Activated CD8-positive, alpha-beta memory T cell treated with anti-CD3 and anti-CD28 coated beads, Interleukin-2, amount 50 U/mL, for 48 hours (primary cell): ENCODE measurements around the gene ANKZF1.
A peak's percentile ranks its signal among the peaks of the same experiment; 100 is the strongest.

Experiments
- DNase-seq: peaks from one replicate; pipeline ENCODE4 v3.0.0-alpha.2; 2020

Gene ANKZF1

DNA sequence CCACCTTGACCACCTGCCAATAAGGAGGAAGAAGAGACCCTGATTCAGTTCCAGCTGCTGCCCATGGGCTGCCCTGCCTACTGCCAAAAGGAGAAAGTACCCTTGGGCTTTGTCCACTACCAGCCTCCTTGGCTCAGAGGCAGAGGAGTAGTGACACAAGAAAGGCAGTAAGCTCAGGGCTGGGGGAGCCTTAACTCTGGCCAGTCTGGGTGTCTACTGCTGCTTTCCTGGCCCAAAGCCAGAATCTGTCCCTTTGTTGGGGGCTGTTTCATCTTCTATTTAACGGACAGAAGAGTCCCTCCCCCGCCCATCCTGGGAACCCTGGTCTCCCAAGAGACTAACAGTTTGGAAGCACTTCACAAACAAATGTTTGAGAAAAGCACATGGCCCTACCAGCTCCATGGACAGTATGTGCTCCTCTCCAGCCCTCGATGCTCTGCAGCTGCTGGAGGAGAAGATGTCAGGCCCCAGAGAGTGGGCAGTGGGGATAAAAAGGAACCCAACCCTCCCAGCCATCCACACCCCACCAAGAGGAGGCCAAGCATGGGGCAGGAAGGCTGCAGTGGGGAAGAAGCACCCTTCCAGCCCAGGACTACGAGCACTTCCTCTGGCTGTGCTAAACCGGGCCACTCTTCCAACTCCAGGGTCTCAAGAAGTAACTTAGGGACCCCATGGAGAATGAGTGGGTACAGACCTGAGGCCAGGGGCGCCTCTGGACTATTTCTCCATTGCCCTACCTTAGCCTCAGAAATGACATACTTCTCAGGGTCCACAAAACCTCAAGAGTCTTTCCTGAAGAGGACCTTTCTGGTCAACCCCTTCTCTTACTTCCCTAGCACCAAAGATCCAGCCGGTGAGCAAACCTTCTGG lies 1.3 kb upstream of the ANKZF1 start:
- DNase-seq, result no peak

DNA sequence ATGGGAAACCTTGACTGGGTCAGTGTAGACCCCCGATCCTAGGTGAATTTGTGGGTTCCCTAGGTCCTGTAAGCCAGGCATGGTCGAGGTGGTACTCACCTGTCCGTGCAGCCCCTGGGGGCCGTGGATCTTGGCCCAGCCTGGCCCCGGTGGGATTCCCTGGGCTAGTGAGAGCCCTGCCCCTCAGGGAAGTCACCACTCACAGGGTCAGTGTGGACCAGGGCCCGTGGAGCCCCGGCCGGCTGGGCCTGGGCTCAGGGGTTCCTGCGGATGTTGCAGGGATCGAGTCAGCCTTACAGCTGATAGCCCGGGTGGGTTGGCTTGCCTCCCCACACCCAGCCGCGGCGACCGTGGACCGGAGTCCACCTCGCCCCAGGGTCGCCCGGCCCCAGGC lies 698 bp upstream of the ANKZF1 start:
- DNase-seq, result no peak

DNA sequence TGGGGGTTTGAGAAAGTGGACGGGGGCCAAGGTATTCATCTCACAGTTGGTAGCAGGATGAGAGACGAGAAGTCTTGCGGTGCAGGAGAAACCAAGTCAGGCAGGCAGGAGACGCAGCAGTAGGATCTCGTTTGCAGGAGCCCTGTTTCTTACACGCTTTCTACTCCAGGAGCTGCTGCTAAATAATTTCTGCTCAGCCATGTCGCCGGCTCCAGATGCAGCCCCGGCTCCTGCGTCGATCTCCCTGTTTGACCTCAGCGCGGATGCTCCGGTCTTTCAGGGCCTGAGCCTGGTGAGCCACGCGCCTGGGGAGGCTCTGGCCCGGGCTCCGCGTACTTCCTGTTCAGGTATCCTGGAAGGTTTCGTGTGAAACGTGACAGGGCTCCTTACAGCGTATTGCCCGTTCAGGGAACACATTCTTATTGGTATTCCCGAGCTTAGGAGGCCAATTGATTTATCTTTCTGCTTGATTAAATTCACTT lies 494 bp downstream of the ANKZF1 start:
- DNase-seq, result peak; percentile 83

DNA sequence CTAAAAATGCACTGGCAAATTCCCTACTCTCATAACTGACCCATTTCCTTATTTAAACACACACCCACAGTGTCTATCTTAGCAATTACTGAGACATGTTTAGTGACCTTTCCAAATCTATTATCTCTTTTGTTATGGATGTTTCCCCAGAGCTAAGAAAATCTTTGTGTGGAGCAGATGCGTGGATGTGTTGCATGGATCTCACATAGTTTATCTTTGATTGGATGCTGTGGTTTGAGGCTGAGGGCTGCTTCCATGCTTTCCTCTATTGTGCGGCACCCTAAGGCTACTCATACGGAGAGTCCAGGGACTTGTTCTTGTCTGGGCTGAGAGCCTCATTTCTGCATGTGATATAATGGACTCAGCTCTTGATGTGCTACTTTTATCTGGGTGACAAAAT lies 4.7 kb downstream of the ANKZF1 start:
- no peak for DNase-seq

DNA sequence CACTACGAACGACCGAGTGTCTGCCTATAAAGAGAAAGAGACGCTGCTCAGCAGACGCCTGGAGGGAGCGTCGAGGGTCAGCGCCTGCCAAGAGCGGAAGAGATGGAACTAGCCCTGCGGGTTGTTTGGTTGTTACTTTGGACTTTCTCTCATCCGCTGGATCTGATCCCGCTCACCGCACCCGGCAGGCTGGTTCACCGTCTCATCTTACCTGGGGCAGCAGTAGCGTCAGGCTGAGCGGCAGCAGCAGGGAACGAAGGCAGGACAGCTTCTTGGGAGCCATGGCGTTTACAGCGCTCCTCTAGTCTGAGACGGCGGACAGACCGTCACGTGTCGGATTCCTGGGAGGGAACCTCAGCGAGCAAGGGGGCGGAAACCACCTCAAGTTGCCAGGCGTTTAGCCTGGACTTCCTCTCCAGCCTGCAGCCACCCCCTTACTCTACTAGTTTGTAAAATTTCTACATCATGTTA lies 13.7 kb downstream of the ANKZF1 start:
- no peak for DNase-seq

DNA sequence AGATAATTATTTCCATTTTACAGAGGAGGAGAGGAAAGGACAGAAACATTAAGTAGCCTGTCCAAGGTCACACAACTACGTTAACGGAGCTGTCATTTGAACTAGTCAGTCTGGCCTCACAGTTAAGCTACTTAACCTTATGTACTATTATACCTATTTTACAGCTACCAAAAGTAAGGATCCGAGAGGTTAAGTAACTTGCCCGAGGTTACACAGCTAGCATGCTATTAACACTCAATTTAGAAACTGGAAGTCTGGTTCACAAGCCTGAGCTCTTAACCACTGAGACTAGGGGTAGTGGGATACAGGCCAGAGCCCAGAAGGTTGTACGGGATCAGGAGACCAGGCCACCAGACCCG lies 15.2 kb downstream of the ANKZF1 start:
- no peak for DNase-seq

- peak; percentile 99 for DNase-seq
Observed at GRCh38 chr2:219245148-219245898, 15.7 kb downstream of the ANKZF1 start, which contains the start of the genes GLB1L and STK16. Gene GLB1L, minus strand, starts transcription at chr2:219245444. Its CDS starts 1,871 bp downstream, at chr2:219243573. Gene STK16, plus strand, starts transcription at chr2:219245479. Its CDS starts 521 bp downstream, at chr2:219246000.

DNA sequence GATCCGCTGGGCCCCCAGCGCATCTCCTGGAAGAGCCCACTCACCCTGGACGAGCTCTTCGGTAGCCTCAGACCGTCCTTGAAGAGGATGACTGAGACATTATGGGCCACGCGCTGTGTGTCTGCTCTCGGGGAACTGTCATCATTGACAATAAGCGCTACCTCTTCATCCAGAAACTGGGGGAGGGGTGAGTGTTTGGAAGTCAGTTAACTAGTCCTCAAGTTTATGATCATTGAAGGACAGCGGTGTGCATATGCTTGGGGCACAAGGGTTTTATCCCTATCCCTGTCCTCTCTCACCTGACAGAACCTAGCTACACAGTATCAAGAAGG lies 16.3 kb downstream of the ANKZF1 start:
- DNase-seq, result no peak

- DNase-seq, result no peak
Observed at GRCh38 chr2:219246559-219246958, 17.0 kb downstream of the ANKZF1 start.

GRCh38 chr2:219247678-219248642 lies 18.4 kb downstream of the ANKZF1 start:
- peak; percentile 76 for DNase-seq

DNA sequence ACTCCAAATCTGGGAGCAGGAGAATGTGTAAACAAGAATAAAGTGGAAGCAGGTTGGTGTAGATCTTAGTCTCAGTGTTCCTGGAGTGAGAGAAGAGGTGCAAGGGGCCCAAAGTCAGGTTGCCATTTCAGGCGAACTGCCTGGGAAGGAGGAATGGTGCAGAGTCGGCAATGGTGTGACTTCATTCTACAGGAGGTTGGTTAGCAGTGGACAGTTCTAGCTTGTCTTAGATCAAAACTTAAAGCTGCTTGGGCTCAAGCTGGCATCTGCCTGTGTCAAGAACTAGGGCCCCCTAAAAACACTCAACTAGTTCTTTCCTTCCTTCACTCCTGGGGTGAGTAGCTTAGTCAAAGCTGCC lies 19.2 kb downstream of the ANKZF1 start:
- no peak for DNase-seq

- peak; percentile 63 for DNase-seq
Observed at GRCh38 chr2:219249203-219249980, 19.8 kb downstream of the ANKZF1 start.

- no peak for DNase-seq
Observed at GRCh38 chr2:219250049-219250781, 20.6 kb downstream of the ANKZF1 start.

DNA sequence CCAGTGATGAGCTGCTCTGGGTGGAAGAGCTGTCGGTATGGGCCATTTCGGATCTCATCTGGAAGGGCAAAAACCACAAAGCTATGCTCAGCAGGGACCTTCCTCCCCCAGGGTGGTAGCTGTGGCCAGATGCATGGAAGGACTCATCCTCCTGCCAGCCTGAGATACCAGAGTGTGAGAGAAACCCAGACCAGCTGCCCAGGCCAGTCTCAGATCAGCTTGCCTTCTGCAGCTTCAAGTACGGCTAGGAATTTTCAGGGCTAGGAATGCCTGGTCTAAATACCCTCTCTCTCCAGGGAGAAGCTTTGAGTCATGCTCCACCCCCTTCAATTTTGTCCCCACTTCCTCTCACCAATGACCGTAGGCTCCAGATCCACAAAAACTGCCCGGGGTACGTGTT lies 22.1 kb downstream of the ANKZF1 start:
- DNase-seq, result no peak

GRCh38 chr2:219252084-219252483 lies 22.5 kb downstream of the ANKZF1 start:
- peak; percentile 61 for DNase-seq

DNA sequence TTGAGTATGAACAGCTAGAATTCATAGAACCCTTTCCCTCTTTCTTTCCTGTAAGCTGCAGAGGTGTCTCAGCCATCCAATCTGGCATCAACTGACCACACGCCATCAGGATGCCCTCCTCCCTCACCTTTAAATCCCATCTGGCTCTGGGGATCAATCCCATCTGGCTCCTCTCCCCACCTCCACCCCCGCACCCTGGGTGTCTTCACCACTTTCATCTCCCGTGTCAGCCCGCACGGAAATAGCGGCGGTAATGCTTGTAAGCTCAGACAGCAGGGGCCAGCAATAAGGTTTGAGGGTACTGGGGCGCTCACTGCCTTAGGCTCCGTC lies 22.9 kb downstream of the ANKZF1 start:
- DNase-seq, result no peak

GRCh38 chr2:219252900-219253752 lies 23.5 kb downstream of the ANKZF1 start, which contains the start of gene TUBA4B:
Gene TUBA4B, plus strand, starts transcription at chr2:219253243. Its CDS starts 165 bp downstream, at chr2:219253408.
- peak; percentile 78 for DNase-seq

GRCh38 chr2:219253753-219254589 lies 24.4 kb downstream of the ANKZF1 start, which contains the start of gene TUBA4A:
Gene TUBA4A, minus strand, starts transcription at chr2:219253918. Its CDS starts 60 bp downstream, at chr2:219253858.
- peak; percentile 95 for DNase-seq

DNA sequence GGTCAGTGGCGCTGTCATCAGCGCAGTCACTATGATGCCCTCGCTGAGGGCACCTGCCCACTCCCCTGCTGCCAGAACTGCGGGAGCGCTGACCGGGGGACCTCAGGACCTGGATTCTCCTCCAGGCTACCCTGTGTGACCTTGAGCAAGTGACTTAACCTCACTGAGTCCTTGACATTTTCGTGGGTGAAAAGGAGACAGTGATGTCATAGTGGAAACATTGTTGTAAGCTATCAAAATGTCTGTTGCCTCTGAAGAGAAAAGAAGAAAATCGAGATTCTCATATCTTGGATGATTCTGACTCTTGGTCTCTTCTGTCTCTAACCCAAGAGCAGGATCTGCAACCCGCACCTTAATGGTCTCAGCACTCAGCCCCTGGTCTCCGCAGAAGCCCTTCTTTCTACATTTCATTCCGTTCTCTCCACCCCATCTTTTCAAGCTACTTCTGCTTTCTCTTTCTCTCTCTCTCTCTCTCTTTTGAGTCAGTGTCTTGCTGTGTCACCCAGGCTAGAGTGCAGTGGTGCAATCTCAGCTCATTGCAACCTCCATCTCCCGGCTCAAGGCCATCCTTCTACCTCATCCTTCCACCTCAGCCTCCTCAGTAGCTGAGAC lies 25.1 kb downstream of the ANKZF1 start:
- no peak for DNase-seq
